H1 (cell line): ENCODE results near the gene DHX32. TPM values are rescaled to one million over a fixed set of nuclear protein-coding genes. Genes with fewer than 3 reads are reported as not detected.

Experiments
- BACH1 ChIP-seq: IDR thresholded peaks from 2 replicates; pipeline ENCODE4 v1.6.1; 2012; ENCODE audit warnings: low read length, improper control_type of control experiment
- BRCA1 ChIP-seq: IDR thresholded peaks from 2 replicates; pipeline ENCODE4 v1.6.1; 2012; ENCODE audit warnings: low read depth, low read length, improper control_type of control experiment
- JUND ChIP-seq: IDR thresholded peaks from 2 replicates; pipeline ENCODE4 v1.6.1; 2011; ENCODE audit warnings: mild to moderate bottlenecking, improper control_type of control experiment, low read length
- KDM5A ChIP-seq: fragments of 200-600 bp; IDR thresholded peaks from 2 replicates; pipeline ENCODE4 v1.7.1; 2012; ENCODE audit warnings: mild to moderate bottlenecking, low read length, inconsistent platforms, mixed read lengths
- SIRT6 ChIP-seq: IDR thresholded peaks from one replicate; pipeline ENCODE4 v1.7.1; 2012; ENCODE audit warnings: low read length, inconsistent platforms
- SRF ChIP-seq: IDR thresholded peaks from 2 replicates; pipeline ENCODE4 v1.6.1; 2011; ENCODE audit warnings: mild to moderate bottlenecking, low read depth, low read length, moderate library complexity
- polyA plus RNA-seq, 7 experiments: library from polyadenylated mRNA; depleted of rRNA in 3 of 7; stranded (reverse) in 5 of 7; unstranded in 2 of 7; fragments of >200 nt in 5 of 7; fragments of 200-250 nt in 2 of 7; gene quantifications; 1 replicate in 5 of 7; 2 replicates in 1 of 7; 4 replicates in 1 of 7; pipeline versions ENCODE4 v1.2.1 to v1.2.3, GENCODE V29; 2011 to 2013; ENCODE audit warnings: missing spikeins in 2 of 7, mixed read lengths in 2 of 7
- total RNA-seq: library from RNA; stranded (reverse); fragmentation: NEBNext Ultra II Directional; extraction: Animal tissue kit (Norgen Biotek cat#: 25700); gene quantifications from 2 replicates; pipeline ENCODE4 v1.2.1, GENCODE V29; 2021
- TF ChIP-seq, protein P1 (sequence below): IDR thresholded peaks from 2 replicates; pipeline ENCODE4 v1.6.1; 2012; ENCODE audit warnings: inconsistent platforms

The DHX32 gene
- total and polyA plus RNA-seq, 2 of the 8 experiments (the other 6 are each of a cell fraction or from before 2014, with no cell fraction given) = 12.4 to 15.8 TPM

DNA sequence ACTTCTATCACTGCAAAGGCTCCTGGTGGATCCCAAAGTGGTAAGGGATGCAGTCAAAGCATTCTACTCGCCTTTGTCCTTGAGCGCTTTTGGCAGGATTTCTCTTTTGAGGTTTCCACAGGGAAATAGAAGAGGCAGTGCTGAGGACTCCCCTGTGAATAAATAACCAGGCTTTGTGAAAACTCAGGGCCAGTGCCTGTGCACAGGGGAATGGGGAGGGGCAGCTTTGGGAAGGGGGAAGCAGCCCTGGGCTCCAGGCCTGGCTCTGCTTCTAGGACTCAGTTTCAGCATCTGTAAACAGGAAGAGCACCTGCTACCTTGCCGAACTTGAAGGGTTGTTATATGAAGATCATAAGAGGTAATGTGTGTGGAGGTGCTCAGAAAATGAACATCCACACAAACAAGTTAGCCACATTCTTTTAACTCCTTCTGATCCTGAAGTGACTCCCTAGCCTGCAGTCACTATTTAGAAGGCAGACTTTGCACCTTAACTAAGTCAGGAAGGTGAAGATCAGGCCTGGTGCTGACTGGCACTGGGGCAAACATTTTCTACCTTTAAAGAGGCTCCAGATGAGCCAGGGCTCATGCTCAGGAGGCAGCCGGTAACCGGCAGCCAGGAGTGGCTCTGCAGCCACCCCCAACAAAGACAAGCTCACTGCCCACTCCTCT, 83.0 kb downstream of the DHX32 start (continued):
- TF ChIP-seq KDM5A (no peak), JUND (no peak), BACH1 (no peak), SIRT6 (no peak), BRCA1 (no peak), SRF (no peak)
- TF ChIP-seq, protein P1, sequence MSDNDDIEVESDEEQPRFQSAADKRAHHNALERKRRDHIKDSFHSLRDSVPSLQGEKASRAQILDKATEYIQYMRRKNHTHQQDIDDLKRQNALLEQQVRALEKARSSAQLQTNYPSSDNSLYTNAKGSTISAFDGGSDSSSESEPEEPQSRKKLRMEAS = no peak
